AG08396 (cell line): ENCODE measurements around the gene PRKAB2.
"Not testable (repeated sequence)": the region's sequence is repeated elsewhere in the genome, so short reads cannot be mapped to it uniquely, and the experiment has no call there.

Experiments used
- DNase-seq: peaks from one replicate; pipeline ENCODE4 v3.0.0; 2012; ENCODE audit warnings: low spot score, mixed read lengths

Gene PRKAB2

DNA sequence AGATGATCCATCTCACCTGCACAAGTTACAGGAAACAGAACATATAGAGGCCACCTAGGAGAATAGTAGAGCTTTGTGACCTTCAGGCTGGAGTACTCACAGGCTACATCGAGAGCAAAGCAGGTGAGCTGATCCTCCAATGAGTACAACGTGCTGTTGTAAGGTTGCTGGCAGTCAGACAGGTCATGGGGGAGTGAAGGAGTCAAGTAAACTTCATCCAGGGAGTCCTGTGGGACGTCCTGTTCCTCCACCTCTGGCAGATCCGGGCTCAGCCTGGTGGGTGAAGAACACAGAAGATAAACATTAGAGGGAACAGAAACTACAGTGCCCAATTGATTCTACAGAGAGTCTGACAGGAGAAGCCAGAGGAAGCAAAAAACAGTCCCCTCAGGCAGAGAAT lies 62.5 kb downstream of the PRKAB2 start:
- DNase-seq, result no peak

DNA sequence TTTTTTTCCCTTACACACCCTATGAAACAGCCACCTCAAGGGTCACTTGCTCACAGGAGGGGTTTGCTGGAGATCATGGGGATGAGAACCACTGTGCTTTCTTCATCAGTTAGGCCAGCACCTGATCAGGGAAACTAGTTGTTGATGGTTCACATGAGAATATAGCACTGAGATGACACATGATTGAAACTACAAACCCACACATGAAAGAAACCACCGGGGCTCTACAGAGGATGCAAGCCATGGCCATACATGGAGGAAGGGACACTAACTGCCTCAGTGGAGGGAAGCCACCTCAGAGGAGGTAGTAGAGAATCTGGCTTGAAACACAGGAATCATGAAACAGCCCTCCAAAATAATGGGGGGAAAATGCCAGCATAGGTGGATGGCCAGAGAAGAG lies 63.2 kb downstream of the PRKAB2 start:
- DNase-seq, result no peak

DNA sequence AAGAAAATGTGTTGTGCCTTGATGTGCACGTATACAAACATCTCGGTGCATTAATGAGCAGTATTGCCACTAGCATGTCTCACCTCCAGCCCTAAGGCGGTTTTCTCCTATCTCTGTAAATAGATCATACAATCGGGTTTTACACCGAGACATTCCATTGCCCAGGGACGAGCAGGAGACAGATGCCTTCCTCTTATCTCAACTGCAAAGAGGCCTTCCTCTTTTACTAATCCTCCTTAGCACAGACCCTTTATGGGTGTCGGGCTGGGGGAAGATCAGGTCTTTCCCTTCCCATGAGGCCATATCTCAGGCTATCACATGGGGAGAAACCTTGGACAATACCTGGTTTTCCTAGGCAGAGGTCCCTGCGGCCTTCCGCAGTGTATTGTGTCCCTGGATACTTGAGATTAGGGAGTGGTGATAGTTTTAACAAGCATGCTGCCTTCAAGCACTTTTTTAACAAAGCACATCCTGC lies 65.8 kb downstream of the PRKAB2 start:
- DNase-seq, result not testable (repeated sequence)

DNA sequence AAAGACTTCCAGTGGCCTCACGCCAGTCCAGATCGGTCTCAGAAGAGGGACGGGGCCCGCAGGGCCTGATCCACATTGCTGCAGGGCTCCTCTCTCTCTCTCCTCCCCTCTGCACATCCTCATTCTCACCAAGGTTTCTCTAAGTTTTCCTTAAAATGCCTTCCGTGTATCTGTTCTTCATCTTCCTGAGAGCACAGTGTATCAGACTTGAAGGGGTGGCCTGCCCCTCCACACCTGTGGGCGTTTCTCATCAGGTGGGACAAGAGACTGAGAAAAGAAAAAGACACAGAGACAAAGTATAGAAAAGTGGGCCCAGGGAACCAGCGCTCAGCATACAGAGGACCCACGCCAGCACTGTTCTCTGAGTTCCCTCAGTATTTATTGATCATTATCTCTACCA lies 66.4 kb downstream of the PRKAB2 start:
- no peak for DNase-seq
